PFSK-1 (cell line): ENCODE measurements around the gene STIM1.

Experiments
- FOXP2 ChIP-seq: optimal IDR thresholded peaks from 2 replicates; pipeline ENCODE3; 2011; ENCODE audit warnings: borderline replicate concordance, control low read depth, inconsistent platforms; ENCODE audit not compliant: insufficient read depth; ENCODE audit errors: extremely low read length, extremely low read depth
- POLR2AphosphoS5 ChIP-seq: IDR thresholded peaks from 2 replicates; pipeline ENCODE4 v1.6.1; 2012; ENCODE audit warnings: low read depth, mild to moderate bottlenecking, control low read depth, low read length, moderate library complexity
- REST ChIP-seq, 2 experiments: IDR thresholded peaks; 2 replicates each; pipeline versions ENCODE4 v1.6.1 to v1.8.0; 2011 to 2012; ENCODE audit warnings: low read depth in 2 of 2, low read length in 2 of 2, control low read depth in 1 of 2, inconsistent platforms in 1 of 2, mild to moderate bottlenecking in 1 of 2, moderate library complexity in 1 of 2; ENCODE audit not compliant: insufficient read depth in 1 of 2
- SIN3A ChIP-seq: IDR thresholded peaks from 2 replicates; pipeline ENCODE4 v1.6.1; 2012; ENCODE audit warnings: mild to moderate bottlenecking, low read length, moderate library complexity, borderline replicate concordance; ENCODE audit not compliant: insufficient read depth
- TAF1 ChIP-seq: IDR thresholded peaks from 2 replicates; pipeline ENCODE4 v1.6.1; 2012; ENCODE audit warnings: low read length, control low read depth, borderline replicate concordance; ENCODE audit not compliant: insufficient read depth

STIM1 gene

GRCh38 chr11:3827434-3828186 lies 27.9 kb upstream of the STIM1 start:
- TF ChIP-seq TAF1 (no peak), POLR2AphosphoS5 (no peak), SIN3A (no peak), FOXP2 (no peak), REST (IDR thresholded peaks at IDR 0.05; ENCODE audit: insufficient read depth in 1 of 2, low read depth in 2 of 2, low read length in 2 of 2) (no peak)

GRCh38 chr11:3830088-3830487 lies 25.4 kb upstream of the STIM1 start:
- no peak for TF ChIP-seq TAF1
- no peak for TF ChIP-seq REST (IDR thresholded peaks at IDR 0.05; ENCODE audit: insufficient read depth in 1 of 2, low read depth in 2 of 2, low read length in 2 of 2)
- TF ChIP-seq POLR2AphosphoS5, result no peak
- no peak for TF ChIP-seq FOXP2
- no peak for TF ChIP-seq SIN3A

- TF ChIP-seq TAF1 (no peak), FOXP2 (no peak), SIN3A (no peak), REST (IDR thresholded peaks at IDR 0.05; ENCODE audit: insufficient read depth in 1 of 2, low read depth in 2 of 2, low read length in 2 of 2) (no peak), POLR2AphosphoS5 (no peak)
Observed at GRCh38 chr11:3830730-3831129, 24.7 kb upstream of the STIM1 start.

GRCh38 chr11:3831378-3832239 lies 23.9 kb upstream of the STIM1 start:
- TF ChIP-seq SIN3A (no peak), POLR2AphosphoS5 (no peak), TAF1 (no peak), REST (IDR thresholded peaks at IDR 0.05; ENCODE audit: insufficient read depth in 1 of 2, low read depth in 2 of 2, low read length in 2 of 2) (no peak), FOXP2 (no peak)
